Measurements from ENCODE around the gene TMEM120B. TPM values are rescaled to one million over a fixed set of nuclear protein-coding genes. Genes with fewer than 3 reads are reported as not detected.
"Not testable (repeated sequence)": the region's sequence is repeated elsewhere in the genome, so short reads cannot be mapped to it uniquely, and the experiment has no call there.

The TMEM120B gene
- total RNA-seq, 1 donor from 2014 or later, result 13.7 TPM

DNA sequence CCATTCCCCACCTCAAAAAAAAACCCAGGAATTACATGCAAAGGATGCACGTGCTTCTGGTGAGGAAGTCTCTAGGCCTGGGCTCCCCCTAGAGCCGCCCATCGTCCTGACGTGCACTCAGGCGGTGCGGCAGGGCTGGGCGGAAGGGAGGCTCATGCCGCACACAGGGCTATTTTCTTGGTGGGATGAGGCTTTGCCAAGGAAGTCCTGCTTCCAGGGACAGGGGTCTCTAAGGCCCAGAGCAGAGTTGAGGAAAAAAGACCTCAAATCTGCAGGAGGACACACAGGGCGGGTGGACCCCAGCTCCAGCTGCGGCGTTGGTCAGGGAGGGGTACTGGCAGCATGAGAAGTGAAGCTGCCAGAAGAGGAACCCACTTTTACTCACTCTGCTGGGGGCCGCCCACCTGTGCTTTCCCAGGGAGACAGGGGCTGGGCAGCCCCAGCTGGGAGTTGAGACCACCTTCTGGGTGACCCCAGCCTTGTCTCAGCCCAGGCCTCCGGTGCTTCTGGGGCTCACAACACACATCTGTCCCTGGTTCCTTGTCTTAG, 76.8 kb downstream of the TMEM120B start:
- no peak for DNase-seq (ENCODE audit: extremely low read depth, low read depth, low spot score)

DNA sequence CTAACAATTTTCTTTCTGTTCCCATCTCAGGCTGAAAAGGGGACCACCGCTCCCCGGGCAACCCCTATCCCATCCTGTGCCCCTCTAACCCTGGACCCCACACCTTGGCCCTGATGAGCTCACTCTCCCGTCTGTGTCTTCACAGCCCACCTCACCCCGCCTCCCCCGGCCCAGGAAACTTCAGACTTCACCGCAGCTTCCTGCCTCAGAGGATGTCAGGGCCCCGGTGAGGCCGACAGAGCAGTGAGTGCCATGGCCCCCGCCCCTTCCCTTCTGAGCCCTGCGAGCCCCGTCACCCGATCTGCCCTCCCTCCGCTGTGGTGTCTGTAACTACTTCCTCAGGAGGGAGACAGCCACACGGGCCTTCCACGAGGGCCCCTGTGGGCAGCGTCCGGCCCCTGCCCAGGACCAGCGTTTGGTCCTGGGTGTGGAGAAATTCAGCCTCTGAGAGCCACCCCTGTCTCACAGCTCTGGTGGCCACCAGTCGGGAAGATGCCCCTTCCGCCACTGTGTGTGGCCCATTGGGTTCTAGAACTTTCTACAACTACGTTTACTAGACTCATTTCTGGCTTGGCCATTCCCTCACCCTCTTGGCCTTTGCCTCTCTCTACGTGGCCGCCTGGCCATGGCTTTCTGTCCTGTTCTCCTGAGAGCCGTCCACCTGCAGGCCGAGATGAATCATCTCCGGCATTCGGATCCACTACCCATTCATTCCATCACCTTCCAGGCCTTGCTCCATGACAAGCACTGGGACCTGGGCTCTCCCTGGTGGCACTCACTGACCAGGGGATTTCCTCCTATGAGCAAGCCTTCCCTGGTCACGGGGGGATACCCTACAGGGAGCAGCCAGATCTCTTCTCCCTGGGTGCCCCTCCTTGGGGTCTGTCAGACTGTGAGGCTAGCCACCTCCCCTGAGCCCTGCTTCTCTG, 77.5 kb downstream of the TMEM120B start:
- no peak for DNase-seq (ENCODE audit: extremely low read depth, low read depth, low spot score)

DNA sequence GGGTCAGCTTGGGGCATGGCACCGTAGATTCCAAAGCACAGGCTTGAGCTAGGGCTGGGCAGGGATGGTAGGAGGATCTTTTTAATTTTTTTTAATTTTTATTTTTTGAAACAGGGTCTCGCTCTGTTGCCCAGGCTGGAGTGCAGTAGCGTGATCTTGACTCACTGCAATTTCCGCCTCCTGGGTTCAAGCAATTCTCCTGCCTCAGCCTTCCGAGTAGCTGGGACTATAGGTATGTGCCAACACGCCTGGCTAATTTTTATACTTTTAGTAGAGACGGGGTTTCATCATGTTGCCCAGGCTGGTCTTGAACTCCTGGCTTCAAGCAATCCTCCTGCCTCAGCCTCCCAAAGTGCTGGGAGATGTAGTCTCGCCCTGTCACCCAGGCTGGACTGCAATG, 78.2 kb downstream of the TMEM120B start:
- not testable (repeated sequence) for DNase-seq (ENCODE audit: extremely low read depth, low read depth, low spot score)

DNA sequence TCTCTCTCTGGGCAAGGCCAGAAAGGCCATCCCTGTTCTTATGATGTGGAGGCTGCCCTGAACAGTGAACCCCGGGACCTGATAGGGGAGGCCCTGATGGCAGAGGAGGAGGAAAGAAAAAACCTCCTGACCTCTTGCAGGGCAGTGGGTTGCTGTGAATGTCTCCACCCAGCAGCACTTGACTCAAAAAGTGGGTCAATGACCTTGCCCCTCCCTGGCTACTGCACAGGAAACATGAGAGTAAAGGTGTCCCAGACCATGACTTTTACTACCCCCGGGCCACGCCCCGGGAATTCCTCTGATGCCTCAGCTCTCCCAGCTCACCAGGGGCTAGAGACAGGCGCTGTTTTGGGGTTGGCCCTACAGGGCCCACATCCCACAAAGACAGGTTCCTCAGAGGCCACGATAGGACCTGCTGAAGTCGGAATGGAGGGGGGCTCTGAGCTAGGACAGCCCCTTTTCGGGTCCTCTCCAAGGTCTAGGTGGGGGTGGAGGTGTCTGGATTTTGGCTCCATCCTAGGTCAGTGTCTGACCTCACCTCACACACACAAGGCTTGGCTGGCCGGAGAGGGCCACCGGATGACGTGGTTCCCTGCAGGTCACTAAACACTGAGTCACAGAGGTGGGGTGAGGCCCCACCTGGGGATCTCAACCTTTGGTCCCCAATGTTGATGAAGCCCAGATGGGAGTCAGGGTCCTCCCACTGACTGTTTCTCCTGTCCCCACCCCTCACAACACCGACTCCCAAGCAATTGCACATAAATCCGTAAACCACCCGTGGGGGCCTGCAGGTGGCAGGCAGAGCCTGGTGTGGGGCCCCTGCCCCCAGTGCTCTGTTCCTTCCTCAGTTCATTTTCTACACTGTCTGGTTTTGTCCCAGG, 79.4 kb downstream of the TMEM120B start:
- DNase-seq (ENCODE audit: extremely low read depth, low read depth, low spot score), result no peak

DNA sequence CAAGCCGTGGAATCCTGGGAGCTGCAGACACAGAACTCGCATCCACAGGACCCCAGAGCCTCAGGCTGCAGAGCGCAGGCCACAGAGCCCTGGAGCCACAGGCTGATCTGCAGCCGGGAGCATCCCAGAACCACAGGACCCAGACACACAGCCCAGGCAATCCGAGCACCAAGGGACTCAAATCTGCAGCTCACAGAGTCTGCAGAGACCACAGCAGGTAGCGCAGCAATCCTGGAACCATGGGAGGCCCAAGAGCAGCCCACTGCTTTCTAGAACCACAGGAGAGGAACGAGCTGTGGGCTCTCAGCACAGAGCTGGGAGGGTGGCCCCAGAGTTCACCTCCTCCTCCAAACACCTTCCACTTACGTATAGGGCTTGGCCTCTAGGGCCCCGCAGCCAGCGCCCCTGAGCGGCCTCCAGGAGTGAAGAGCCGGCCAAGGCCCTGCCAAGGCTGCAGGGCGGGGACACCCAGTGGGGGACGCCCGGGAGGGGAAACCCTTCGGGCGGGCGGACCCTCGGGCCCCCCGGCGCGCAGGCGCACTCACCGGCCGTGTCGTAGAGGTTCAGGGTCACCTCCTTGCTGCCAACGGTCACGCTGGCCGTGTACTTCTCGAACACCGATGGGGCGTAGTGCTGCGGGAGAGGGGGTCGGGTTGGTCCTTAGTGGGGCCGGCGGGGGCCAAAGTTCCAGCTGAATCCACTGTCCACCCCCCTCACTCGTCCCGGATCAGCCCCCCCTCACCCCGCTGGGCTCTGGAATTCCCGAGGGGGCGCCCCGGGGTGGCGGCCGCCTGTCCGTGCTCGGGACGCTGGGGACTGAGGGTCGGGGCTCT, 80.3 kb downstream of the TMEM120B start:
- DNase-seq (ENCODE audit: extremely low read depth, low read depth, low spot score), result no peak

DNA sequence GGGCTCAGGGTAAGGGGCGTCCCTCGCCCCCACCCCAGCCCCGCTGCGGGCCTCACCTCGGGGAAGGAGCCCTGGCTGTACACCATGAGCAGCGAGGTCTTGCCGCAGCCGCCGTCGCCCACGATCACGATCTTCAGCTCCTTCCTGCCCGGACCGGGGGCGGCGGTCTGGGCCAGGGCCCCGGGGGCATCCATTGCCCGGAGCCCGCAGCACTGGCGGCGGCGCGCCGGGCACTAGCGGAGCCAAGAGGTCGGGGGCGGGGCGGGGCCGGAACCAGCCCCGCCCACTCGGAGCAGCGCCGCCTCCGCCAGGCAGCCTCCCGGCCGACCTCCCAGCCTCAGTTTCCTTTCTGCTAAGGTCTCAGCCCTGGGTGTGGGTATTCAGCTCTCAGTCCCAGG, 80.9 kb downstream of the TMEM120B start, which contains the start of gene RHOF:
RHOF (minus strand) TSS at position 249 of the 398 bp plus-strand sequence; CDS start at position 194, 55 bp downstream.
- DNase-seq (ENCODE audit: extremely low read depth, low read depth, low spot score), result no peak

DNA sequence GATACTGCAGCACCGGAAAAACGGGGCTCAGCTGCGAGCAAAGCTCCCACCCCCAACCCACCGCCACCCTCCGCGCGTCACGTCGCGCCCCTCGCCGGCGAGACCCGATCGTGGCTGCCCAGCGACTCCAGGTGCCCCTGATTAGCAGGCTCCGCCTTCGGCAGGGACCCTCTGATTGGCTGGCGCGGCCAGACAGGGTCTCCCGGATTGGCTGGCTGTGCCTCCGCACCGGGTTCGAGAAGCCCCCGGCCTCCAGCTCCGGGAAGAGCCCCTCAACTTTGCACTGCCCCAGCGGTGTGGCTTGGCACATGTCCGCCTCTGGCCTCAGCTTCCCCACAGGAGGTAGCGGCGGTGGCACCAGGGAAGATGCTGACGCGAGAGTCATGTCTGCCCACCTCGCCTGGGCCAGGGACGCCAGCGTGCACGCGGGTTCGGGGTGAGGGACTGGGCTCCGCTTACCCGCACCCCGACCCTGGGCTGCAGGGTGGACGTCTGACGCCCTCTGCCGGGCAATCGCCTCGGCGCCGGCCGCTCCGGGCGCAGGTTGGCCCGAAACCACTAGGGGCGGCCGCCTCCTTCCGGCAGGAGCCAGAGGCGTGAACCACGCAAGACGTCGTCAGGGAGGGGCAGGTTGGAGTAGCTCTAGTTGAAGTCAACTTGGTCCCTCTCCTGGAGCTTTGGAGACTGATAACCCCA, 81.4 kb downstream of the TMEM120B start:
- no peak for DNase-seq (ENCODE audit: extremely low read depth, low read depth, low spot score)

DNA sequence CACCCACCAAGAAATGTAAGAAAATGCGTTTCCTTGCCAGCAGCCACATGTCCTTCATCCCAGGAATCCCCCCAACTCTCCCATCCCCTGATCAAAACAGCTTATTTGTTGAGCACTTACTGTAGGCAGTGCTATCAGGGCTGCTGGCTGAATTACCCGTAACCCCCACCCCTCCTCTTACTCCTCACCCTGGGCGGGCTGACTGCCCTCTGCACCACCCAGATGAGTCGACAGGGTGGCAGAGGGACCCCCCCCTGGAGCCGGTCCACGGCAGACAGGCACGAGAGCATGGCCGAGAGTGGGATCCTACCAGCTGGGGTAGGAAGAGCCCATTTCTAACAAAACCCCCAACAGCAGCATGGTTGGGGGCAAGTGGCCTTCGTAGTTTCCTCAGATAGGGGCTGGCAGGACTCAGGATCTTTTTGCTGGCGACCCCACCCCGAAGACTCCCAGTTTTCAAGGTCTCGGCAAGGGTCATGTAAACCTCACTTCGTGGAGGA, 82.0 kb downstream of the TMEM120B start:
- DNase-seq (ENCODE audit: extremely low read depth, low read depth, low spot score), result no peak

DNA sequence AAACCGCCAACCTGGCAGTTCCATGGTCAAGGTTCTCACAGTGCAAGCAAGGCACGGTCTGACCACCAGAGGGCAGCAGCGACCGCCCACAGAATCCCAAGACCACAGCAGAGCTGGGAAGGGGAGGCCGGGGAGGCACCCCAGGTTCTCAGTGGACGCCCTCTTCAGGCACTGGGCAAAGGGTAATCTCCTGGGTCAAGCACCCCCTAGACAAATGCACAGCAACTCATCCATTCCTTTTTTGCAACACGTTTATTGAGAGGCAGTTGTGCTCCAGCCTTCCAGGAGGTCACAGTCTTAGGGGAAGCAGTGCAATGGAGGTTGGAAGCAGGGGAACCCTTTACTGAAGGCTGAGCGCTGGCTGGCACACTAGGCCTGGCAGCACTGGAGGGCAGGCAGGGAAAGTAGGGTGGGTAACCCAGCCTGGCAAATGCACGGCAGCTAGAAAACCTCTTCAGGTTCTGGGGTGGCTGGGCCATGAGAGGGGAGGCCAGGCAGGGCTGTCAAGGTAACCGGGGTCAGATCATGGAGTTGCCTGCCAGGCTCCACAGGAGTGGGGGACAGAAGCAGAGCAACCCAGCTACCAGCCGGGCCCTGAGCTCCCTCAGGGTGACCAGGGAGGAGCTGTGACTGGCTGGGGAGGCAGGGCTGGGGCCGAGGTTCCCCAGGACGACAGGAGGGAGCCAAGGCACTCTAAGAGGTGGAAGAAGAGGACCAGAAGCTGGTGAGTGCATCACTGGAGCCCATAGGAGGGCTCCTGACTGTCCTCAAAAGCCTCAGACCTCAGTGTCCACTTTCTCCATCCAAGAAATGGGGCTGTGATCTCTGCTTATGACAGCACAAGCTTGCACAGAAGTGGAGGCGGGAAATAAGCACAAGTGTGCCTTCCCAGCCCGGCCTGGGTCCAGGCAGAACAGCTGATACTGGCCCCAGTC, 82.7 kb downstream of the TMEM120B start:
- DNase-seq (ENCODE audit: extremely low read depth, low read depth, low spot score), result no peak

DNA sequence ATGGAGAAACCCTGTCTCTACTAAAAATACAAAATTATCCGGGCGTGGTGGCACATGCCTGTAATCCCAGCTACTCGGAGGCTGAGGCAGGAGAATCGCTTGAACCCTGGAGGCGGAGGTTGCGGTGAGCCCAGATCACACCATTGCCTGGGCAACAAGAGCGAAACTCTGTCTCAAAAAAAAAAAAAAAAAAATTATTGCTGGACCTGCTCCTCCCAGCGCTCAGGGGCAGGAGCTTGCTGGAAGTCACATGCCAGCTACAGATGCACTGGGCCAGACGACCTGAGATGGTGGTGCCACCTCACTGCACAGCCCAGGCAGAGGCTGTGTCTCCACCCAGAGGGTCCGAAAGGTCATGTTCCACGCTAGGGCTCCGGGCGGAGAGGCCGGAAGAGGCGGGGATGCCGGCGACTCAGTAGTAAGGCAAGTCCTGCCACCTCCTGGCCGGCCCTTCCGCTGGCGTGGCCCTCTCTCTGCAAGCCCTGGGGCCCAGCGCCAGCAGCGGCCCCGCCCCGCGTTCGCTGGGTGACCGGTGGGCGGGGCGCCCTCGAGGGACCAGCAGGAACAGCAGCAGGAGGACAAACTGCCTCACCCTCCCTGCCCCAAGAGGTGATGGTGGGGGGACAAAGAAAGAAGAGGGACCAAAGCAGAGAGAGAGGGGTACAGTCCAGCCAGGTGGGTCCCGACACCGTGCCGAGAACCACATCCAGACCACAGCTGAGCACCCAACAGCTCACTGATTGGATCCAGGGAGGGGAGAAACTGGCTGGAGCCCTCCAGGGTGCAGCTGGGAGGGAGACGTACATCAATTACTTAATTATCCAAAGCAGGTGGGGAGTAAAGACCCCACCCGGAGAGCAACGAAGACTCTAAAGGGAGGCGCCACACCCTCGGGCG, 84.6 kb downstream of the TMEM120B start:
- no peak for DNase-seq (ENCODE audit: extremely low read depth, low read depth, low spot score)

DNA sequence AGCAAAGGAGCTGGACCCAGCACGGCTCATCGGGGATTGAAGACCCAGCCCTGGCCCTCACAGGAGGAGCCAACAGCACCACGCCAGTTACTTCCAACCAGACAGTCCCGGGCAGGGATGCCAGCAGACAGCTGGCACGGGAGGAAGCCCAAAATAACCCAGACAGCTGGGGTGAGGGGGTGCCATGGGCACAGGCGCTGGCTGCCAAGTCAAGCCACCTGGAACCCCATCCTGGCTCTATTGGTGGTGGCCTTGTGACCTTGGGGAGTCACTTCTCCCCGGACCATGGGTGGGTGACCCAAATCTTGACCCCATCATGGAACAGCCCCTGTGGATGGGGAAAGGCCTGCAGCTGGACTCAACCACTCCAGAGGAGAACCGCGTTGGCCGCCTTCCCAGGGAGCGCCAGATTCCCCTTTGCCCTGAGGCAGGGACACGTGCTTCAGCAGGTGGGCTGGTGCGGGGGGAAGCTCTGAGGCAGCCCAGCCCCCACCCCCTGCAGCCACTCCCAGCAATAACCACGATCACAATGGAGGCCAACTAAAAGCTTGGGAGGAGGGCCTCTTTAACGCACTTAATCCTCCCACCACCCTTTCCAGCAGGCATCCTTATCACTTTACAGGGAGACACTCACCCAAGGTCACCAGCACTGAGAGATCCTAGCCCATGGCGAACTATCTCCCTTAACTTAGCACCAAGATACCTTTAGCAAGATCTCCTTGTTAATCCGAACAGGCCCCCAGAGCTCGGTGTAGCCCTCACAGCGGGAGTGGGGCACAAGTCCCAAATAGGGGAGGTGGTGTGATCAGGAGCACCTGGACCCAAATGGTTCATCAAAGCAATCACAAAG, 85.6 kb downstream of the TMEM120B start:
- DNase-seq (ENCODE audit: extremely low read depth, low read depth, low spot score), result no peak

DNA sequence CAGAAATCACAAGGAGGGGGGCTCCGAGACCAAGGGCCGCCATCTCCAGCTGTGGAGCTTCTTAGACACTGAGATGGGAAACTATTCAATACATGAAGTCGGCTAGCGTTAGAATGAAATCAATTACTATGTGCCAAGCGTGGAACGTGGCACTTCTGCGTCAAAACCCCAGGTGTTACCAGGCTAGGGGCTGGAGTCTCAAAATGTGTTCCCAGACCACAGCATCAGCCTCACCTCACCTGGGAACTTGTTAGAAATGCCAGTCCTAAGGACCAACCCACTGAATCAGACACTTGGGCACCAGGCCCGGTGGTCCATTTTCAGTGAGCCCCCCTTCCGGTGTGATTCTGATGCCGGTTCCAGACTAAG, 86.2 kb downstream of the TMEM120B start:
- DNase-seq (ENCODE audit: extremely low read depth, low read depth, low spot score), result no peak

DNA sequence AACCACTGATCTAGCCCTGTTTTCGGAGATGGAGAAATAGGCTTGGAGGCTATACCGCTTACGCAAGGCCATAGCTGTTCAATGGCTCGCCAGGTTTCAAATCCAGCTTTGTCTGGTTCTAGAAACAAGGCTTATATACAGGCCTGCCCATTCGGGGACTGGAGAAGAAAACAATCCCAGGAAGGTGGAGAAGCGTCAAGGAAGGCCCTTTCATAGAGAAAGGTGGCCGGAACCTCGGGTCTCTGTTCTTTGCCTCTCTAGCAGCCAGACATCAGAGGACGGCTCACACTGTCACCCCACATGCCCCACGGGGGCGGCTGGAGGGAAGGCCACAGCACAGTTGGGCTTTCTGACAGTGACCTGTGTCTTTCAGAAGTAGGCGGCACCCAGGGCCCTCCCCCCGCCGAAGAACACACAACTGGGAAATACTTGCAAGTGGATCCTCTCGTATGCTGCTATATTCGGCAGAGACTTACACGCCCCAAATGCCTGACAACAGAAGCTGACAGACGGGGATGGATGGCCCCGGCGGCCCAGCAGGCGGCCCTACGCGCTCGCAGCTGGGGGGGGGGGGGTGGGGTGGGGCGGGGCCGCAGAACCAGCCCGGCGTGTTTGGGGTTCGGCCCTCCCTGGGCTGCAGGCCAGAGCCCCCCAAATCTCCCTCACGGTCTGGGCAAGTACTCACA, 86.7 kb downstream of the TMEM120B start:
- no peak for DNase-seq (ENCODE audit: extremely low read depth, low read depth, low spot score)

DNA sequence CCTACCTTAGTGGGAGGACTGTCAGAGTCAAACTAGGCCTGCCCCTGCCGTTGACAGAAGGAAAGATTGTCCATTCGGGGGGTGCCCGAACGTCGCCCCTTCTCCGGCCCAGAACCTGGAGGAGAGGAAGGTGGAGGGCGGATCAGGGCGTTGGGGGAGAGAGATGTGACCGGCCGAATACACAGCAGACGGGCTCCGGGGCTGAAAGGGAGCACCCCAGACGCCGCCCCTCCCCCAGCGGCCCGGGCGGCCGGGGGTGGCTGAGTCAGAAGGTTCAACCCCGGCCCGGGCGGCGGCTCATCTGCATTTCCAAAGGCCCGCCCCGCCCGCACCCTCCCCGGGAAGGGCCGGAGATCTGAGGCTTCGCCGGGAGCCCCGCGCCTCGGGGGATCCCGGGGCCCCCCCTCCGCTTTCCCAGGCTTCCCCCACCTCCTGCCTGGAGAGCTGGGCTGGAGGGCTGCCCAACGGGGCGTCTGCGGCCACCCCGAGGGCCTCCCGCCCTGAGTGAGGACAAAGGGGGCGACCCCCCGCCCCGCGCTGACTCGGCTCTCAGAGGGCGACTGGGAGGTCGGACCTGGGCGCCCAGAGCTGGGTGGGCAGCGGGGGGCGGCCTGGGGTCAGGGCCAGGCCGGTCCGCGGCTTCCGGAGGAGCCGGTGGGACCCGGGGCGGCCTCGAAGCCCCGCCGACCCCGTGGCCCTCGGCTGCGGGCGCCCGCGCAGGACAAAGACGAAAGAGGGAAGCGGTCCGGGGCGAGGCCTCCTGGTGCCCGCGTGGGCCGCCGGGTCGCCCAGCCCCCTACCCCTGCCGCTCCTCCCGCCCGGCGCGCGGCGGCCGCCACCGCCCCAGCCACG, 87.5 kb downstream of the TMEM120B start:
- DNase-seq (ENCODE audit: extremely low read depth, low read depth, low spot score), result no peak
